Uterus (tissue), 2 donors: ENCODE data around the gene ACVR1C.

Source experiments
- POLR2A ChIP-seq, 2 donors: fragments of 450-650 bp; IDR thresholded peaks; one replicate each; pipeline ENCODE4 v1.6.1; 2016; ENCODE audit warnings: antibody characterized with exemption in 2 of 2, mild to moderate bottlenecking in 1 of 2, moderate library complexity in 1 of 2
- TF ChIP-seq, protein P1 (sequence below), 4 experiments: fragments of 200-600 bp in 2 of 4; fragments of 450-650 bp in 2 of 4; sonication (generic) in 2 of 4; IDR thresholded peaks; one replicate each; pipeline ENCODE4 v1.5.1; 2016 to 2019; ENCODE audit warnings: antibody characterized with exemption in 4 of 4, mild to moderate bottlenecking in 2 of 4, moderate library complexity in 1 of 4

GRCh38 chr2:157504623-157505022 is 124.0 kb downstream of the ACVR1C start:
- no peak for TF ChIP-seq POLR2A (IDR thresholded peaks at IDR 0.05)
- TF ChIP-seq, protein P1, sequence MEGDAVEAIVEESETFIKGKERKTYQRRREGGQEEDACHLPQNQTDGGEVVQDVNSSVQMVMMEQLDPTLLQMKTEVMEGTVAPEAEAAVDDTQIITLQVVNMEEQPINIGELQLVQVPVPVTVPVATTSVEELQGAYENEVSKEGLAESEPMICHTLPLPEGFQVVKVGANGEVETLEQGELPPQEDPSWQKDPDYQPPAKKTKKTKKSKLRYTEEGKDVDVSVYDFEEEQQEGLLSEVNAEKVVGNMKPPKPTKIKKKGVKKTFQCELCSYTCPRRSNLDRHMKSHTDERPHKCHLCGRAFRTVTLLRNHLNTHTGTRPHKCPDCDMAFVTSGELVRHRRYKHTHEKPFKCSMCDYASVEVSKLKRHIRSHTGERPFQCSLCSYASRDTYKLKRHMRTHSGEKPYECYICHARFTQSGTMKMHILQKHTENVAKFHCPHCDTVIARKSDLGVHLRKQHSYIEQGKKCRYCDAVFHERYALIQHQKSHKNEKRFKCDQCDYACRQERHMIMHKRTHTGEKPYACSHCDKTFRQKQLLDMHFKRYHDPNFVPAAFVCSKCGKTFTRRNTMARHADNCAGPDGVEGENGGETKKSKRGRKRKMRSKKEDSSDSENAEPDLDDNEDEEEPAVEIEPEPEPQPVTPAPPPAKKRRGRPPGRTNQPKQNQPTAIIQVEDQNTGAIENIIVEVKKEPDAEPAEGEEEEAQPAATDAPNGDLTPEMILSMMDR (IDR thresholded peaks at IDR 0.05): no peak
